Naive thymus-derived CD8-positive, alpha-beta T cell (primary cell): ENCODE measurements around the gene TNFRSF9. TPM values are rescaled to one million over a fixed set of nuclear protein-coding genes. Genes with fewer than 3 reads are reported as not detected.
"Not testable (repeated sequence)": the region's sequence is repeated elsewhere in the genome, so short reads cannot be mapped to it uniquely, and the experiment has no call there.

Source experiments
- ATAC-seq, 2 donors: fragments of 150-1000 bp; cut with Tn5 transposase in 1 of 2; sonication (Bioruptor Pico), chemical (Tn5 transposase) in 1 of 2; 1 replicate in 1 of 2; 2 replicates in 1 of 2; pipeline ENCODE4 v1.10.0; 2021; ENCODE audit warnings: mild to moderate bottlenecking in 2 of 2, moderate library complexity in 2 of 2
- POLR2A ChIA-PET: fragments of 350-600 bp; sonication (Branson Sonifier 250); formaldehyde crosslinking; loops from one replicate; lab custom pipeline; 2021; ENCODE audit warnings: antibody characterized with exemption; lab: Charles Lee
- DNase-seq, 10 donors: peaks; one replicate each; pipeline versions ENCODE4 v3.0.0 to v3.0.0-alpha.2; 2020 to 2022
- H3K27ac Mint-ChIP-seq, 10 donors: one replicate each; pipeline ENCODE4 v1.8.0; 2020 to 2022; ENCODE audit warnings: mild to moderate bottlenecking in 10 of 10, mixed read lengths in 10 of 10, moderate library complexity in 4 of 10, inconsistent platforms in 1 of 10
- H3K27me3 Mint-ChIP-seq, 5 donors: one replicate each; pipeline ENCODE4 v1.8.0; 2021 to 2022; ENCODE audit warnings: mixed read lengths in 5 of 5
- H3K36me3 Mint-ChIP-seq, 3 donors: one replicate each; pipeline ENCODE4 v1.8.0; 2020 to 2022; ENCODE audit warnings: mixed read lengths in 3 of 3, mild to moderate bottlenecking in 2 of 3, inconsistent platforms in 1 of 3
- H3K4me1 Mint-ChIP-seq, 4 donors: one replicate each; pipeline ENCODE4 v1.8.0; 2021 to 2022; ENCODE audit warnings: mixed read lengths in 4 of 4
- H3K4me3 Mint-ChIP-seq, 10 donors: one replicate each; pipeline ENCODE4 v1.8.0; 2020 to 2022; ENCODE audit warnings: mild to moderate bottlenecking in 10 of 10, mixed read lengths in 10 of 10, moderate library complexity in 6 of 10, inconsistent platforms in 1 of 10
- H3K9me3 Mint-ChIP-seq, 9 donors: one replicate each; pipeline ENCODE4 v1.8.0; 2020 to 2022; ENCODE audit warnings: mixed read lengths in 9 of 9, mild to moderate bottlenecking in 3 of 9, inconsistent platforms in 1 of 9, moderate library complexity in 1 of 9
- polyA plus RNA-seq, 3 donors: library from polyadenylated mRNA; unstranded; fragments of 300-500 nt; fragmentation: Illumina TruSeq; gene quantifications; one replicate each; pipeline ENCODE4 v1.2.3, GENCODE V29; 2021
- total RNA-seq, 8 experiments: library from RNA in 2 of 8; stranded (reverse) in 2 of 8; gene quantifications; one replicate each; pipeline ENCODE4 v1.2.3 and lab custom pipeline; 2021 to 2026

The TNFRSF9 gene
- total and polyA plus RNA-seq, 5 experiments from 2014 or later: 0.05 to 5.1 (median 0.24) TPM

DNA sequence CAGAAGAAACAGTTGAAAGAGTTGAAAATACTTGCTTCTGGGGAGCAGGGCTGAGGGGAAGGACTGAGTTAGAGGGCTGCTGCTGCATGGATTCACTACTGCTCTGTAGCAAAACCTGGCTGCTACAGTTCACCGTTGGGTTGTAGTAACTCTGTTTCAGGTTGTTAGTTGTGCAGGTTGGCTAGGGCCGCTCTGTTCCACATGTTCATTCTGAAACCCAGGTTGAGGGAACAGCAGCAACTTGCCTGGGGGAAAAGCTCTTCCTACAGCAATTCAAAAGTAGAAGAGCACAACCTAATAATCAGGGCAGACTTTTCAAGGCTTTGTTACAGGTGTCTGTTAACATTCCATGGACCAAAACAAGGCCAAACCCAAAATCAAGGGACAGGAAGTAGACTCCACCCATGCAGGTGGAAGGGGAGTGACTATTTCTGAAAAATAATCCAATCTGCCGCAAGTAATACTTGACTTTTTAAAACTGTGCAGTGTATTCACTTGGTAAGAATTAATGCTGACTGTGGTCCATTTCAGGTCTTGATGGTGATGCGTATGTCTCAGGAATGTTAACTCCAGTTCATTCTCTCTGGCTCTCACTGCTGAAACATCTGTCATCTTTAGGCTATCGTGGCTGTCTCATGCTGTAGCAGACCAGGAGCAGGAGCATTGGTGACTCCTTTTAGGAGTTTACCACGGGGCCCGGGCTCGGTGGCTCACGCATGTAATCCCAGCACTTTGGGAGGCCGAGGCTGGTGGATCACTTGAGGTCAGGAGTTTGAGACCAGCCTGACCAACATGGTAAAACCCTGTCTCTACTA, 15.8 kb upstream of the TNFRSF9 start:
- DNase-seq: no peak
- POLR2A ChIA-PET: interaction anchor here (0.6 to 0.7 kb wide), 2 partner anchors 861 to 1032 kb away, joined by 3 to 4 read pairs; partner anchors contain the start of gene RERE
- H3K27ac Mint-ChIP-seq: peak overlapping the region in 6 of 10 donors; percentile 8 to 93 (median 58)
- peaks cover 0 to 1% (median 0%) of the 10 kb centered on the region in 3 donors for H3K36me3 Mint-ChIP-seq
- H3K27me3 Mint-ChIP-seq: peaks cover 0 to under 1% (median 0%) of the 10 kb centered on the region in 5 donors
- H3K9me3 Mint-ChIP-seq: peaks cover 0 to 3% (median 0%) of the 10 kb centered on the region in 9 donors
- peak overlapping the region in 7 of 10 donors; percentile 6 to 44 (median 29) for H3K4me3 Mint-ChIP-seq
- peaks cover 13 to 48% (median 35%) of the 10 kb centered on the region in 4 donors for H3K4me1 Mint-ChIP-seq
- ATAC-seq: no peak

DNA sequence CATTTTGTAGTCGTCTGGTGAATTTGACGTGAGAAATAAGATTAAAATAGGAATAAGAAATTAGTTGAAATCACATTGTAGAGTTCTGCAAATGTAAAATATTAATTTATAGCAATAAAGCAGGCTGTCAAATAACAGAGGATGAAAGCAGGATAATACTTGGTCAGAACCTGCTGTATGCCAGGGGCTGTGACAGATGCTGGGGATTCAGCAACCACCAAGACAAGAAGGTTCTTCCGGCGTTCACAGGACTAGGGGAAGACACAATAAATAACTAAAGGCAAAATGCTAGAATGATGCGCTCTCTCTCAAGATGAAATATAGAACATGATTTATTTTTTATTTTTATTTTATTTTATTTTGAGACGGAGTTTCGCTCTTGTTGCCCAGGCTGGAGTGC, 14.0 kb upstream of the TNFRSF9 start:
- Mint-ChIP-seq H3K4me1 (peaks cover 9 to 39% (median 30%) of the 10 kb centered on the region in 4 donors), H3K4me3 (peak overlapping the region; percentile 85 to 95 (median 92)), H3K9me3 (peaks cover 0 to 6% (median 0%) of the 10 kb centered on the region in 9 donors), H3K36me3 (no peaks in the 10 kb centered on the region), H3K27ac (peak overlapping the region; percentile 91 to 97 (median 96)), H3K27me3 (no peaks in the 10 kb centered on the region)
- ATAC-seq (no peak), DNase-seq (no peak)
- POLR2A ChIA-PET: no interaction called here

DNA sequence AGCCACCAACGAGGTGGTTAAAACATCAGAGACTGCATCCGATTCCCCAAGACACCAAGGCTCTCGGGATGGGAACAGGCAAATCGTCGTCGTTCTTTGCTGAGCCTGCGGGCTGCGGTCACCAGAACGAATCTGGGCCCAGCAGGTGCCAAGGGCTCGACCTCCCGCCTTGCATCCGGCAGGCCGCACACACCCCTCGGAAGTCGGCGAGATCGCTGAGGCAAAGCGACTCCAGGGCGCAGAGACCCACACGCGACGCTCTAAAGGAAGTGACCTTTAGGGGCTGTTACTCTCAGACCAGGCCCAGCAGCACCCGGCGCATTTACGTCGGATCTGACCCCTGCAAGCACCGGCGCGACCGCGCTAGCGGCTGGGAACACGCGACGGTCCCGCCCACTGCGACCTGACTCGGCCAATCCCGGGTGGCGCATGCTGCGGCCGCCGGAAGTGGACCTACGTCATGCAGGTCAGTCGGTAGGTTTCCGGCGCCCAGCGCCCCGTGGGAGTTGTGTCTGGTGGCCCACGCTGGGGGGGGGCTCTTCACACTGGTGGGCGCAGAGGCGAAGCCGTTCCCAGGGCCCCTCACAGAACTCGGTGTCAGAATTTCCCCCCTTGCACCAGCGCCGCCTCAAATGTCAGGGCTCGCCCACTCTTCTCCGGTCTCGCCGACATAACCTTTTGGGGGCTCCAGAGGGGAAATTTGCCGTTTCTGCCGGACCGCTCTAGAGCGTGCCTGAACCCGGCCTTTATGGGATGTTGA, 13.4 kb upstream of the TNFRSF9 start:
- ATAC-seq: peak; percentile 73 to 85
- Mint-ChIP-seq H3K9me3 (peaks cover 0 to 6% (median 0%) of the 10 kb centered on the region in 9 donors), H3K4me1 (peaks cover 9 to 44% (median 32%) of the 10 kb centered on the region in 4 donors), H3K4me3 (peak overlapping the region; percentile 85 to 95 (median 92)), H3K27ac (peak overlapping the region; percentile 91 to 97 (median 96)), H3K27me3 (no peaks in the 10 kb centered on the region), H3K36me3 (no peaks in the 10 kb centered on the region)
- peak; percentile 35 to 84 (median 58) for DNase-seq
- POLR2A ChIA-PET: no interaction called here

DNA sequence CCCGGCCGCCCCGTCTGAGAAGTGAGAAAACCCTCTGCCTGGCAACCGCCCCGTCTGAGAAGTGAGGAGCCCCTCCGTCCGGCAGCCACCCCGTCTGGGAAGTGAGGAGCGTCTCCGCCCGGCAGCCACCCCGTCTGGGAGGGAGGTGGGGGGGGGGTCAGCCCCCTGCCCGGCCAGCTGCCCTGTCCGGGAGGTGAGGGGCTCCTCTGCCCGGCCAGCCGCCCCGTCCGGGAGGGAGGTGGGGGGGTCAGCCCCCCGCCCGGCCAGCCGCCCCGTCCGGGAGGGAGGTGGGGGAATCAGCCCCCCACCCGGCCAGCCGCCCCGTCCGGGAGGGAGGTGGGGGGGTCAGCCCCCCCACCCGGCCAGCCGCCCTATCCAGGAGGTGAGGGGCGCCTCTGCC, 12.2 kb upstream of the TNFRSF9 start:
- H3K36me3 Mint-ChIP-seq, POLR2A ChIA-PET, H3K4me3 Mint-ChIP-seq, H3K27ac Mint-ChIP-seq, H3K27me3 Mint-ChIP-seq, ATAC-seq, DNase-seq, H3K9me3 Mint-ChIP-seq: not testable (repeated sequence)
- peaks cover 9 to 48% (median 37%) of the 10 kb centered on the region in 4 donors for H3K4me1 Mint-ChIP-seq

DNA sequence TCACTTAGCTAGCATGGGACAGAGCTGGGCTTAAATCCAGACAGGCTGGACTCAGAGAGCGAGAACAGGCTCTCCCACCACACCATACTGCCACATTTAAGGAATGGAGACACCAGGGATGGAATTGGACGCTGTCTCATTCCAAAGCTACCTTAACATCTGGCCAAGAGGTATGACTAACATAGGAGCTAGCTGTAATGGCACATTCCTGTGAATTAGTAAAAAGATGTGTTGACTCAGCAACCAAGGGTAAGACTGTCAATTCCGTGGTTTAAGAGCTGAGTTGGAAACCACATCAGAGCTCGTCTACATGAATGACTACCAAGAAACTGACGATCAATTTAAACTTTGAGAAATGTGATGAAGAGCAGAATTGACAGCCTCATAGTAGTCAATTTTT, 8.3 kb upstream of the TNFRSF9 start:
- Mint-ChIP-seq H3K4me3 (no peak overlapping the region), H3K27me3 (no peaks in the 10 kb centered on the region), H3K4me1 (peaks cover 2 to 24% (median 18%) of the 10 kb centered on the region in 4 donors), H3K27ac (peak overlapping the region in 4 of 10 donors; percentile 4 to 83 (median 46)), H3K9me3 (peaks cover 0 to 6% (median 0%) of the 10 kb centered on the region in 9 donors), H3K36me3 (no peaks in the 10 kb centered on the region)
- peak; percentile 39 to 72 for ATAC-seq
- peak in 6 of 10 donors; percentile 4 to 57 (median 32) for DNase-seq
- POLR2A ChIA-PET: interaction anchor here (0.6 to 1.4 kb wide), 3 partner anchors 9 to 20 kb away, joined by 3 to 7 read pairs (median 4); partner anchors contain the start of gene PARK7

DNA sequence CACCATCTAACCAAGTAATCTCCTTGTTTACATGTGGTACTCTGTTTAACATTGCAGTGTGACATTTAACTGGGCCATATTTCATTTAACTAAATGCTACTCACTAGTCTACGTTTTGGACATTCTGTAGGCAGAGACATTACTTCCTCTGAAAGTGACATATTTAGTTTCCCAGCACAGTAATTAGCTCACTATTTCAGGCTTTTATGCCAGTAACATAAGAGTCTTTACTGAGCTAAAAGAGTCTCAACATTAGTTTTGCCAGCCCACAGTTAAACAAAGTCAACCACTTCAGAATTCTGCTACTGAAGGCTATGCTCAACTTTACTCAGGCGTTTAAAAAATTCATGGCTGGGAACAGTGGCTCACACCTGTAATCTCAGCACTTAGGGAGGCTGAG, 2.6 kb upstream of the TNFRSF9 start:
- Mint-ChIP-seq H3K27me3 (peaks cover 12 to 43% (median 21%) of the 10 kb centered on the region in 5 donors), H3K4me3 (peak overlapping the region; percentile 64 to 86 (median 76)), H3K4me1 (peaks cover 12 to 36% (median 30%) of the 10 kb centered on the region in 4 donors), H3K36me3 (no peaks in the 10 kb centered on the region), H3K9me3 (no peaks in the 10 kb centered on the region), H3K27ac (peak overlapping the region in 4 of 10 donors; percentile 19 to 46 (median 28))
- DNase-seq: no peak
- no peak for ATAC-seq
- POLR2A ChIA-PET: no interaction called here

DNA sequence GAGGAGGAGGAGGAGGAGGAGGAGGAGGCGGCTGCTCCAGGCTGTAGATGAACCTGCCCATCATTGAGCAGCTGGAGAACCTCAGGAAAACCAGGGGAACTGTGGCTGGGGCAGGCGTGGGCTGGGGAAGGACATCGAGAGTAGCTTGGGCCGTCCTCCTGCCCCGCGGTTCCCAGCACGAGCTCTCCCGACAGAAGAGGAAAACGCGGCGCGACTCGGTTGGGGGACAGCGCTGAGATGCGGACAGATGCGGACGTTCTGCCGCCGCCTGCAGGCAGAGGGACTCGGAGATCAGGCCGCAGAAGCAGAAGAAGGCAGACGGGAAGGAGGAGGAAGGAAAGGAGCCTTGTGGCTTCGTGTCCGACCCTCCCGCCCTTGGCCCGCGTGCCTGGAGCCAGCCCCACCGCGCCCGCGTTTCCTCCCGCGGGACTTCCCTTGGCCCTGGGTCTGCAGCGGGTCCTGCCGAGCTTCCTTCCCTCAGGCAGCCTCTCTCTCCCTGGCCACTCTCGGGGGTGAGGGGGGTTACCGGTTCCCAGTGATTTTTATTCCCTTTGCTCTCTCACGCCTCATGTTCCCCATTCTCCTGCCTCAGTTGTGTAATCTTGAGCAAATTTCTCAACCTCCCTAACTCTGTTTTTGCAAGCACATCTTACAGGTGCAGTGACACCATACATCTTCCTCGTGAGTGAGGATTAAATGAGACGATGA, 1.7 kb upstream of the TNFRSF9 start:
- DNase-seq (peak in 9 of 10 donors; percentile 4 to 67 (median 27)), ATAC-seq (peak; percentile 62 to 84)
- peaks cover 12 to 45% (median 22%) of the 10 kb centered on the region in 5 donors for H3K27me3 Mint-ChIP-seq
- no peaks in the 10 kb centered on the region for H3K36me3 Mint-ChIP-seq
- H3K27ac Mint-ChIP-seq: peak overlapping the region in 8 of 10 donors; percentile 37 to 86 (median 54)
- H3K9me3 Mint-ChIP-seq: no peaks in the 10 kb centered on the region
- peaks cover 12 to 36% (median 30%) of the 10 kb centered on the region in 4 donors for H3K4me1 Mint-ChIP-seq
- POLR2A ChIA-PET: interaction anchor here (0.5 kb wide), 1 partner anchor 665 kb away, joined by 4 read pairs; no protein-coding TSS in a partner anchor
- H3K4me3 Mint-ChIP-seq: peak overlapping the region; percentile 64 to 87 (median 82)

DNA sequence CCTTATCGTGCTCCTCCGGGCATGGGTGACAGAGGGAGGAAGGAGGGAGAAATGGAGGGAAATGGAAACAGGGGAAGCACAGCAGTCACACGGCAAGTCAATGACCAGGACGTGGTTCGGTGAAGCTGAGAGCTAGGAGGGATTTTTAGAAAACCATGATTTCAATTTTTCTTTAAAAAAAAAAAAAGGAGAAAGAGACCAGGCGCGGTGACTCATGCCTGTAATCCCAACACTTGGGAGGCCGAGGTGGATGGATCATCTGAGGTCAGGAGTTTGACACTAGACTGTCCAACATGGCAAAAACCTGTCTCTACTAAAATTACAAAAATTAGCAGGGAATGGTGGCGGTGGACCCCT, 776 bp upstream of the TNFRSF9 start:
- Mint-ChIP-seq H3K4me3 (peak overlapping the region; percentile 64 to 87 (median 82)), H3K4me1 (peaks cover 12 to 36% (median 30%) of the 10 kb centered on the region in 4 donors), H3K36me3 (no peaks in the 10 kb centered on the region), H3K27ac (peak overlapping the region in 4 of 10 donors; percentile 55 to 86 (median 67)), H3K27me3 (peaks cover 12 to 45% (median 22%) of the 10 kb centered on the region in 5 donors), H3K9me3 (no peaks in the 10 kb centered on the region)
- POLR2A ChIA-PET: no interaction called here
- ATAC-seq (no peak), DNase-seq (no peak)

DNA sequence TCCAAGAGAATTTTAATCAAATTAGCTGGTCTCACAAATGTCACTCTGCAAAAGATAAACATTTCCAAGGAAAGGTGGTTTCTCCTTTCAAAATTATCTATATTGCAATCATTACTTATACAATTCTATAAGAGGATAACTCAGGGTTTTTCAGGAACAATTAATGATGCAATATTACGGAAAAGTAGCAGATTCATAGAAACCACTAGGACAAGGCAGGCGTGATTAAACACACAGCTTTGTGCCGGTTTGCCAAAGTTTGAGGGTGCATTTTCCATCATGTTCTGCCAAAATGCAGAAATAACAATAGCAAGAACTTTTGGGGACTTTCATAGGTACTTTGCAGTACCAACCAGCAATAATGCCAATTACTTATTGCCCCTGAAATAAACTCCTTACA, 605 bp downstream of the TNFRSF9 start:
- peaks cover 12 to 45% (median 22%) of the 10 kb centered on the region in 5 donors for H3K27me3 Mint-ChIP-seq
- DNase-seq (no peak), ATAC-seq (no peak)
- H3K36me3 Mint-ChIP-seq: no peaks in the 10 kb centered on the region
- no peaks in the 10 kb centered on the region for H3K9me3 Mint-ChIP-seq
- peak overlapping the region in 1 of 10 donors; percentile 77 for H3K4me3 Mint-ChIP-seq
- POLR2A ChIA-PET: interaction anchor here (1.0 kb wide), 1 partner anchor 9 kb away, joined by 4 read pairs; no protein-coding TSS in a partner anchor
- peaks cover 12 to 37% (median 30%) of the 10 kb centered on the region in 4 donors for H3K4me1 Mint-ChIP-seq
- H3K27ac Mint-ChIP-seq: peak overlapping the region in 1 of 10 donors; percentile 68

DNA sequence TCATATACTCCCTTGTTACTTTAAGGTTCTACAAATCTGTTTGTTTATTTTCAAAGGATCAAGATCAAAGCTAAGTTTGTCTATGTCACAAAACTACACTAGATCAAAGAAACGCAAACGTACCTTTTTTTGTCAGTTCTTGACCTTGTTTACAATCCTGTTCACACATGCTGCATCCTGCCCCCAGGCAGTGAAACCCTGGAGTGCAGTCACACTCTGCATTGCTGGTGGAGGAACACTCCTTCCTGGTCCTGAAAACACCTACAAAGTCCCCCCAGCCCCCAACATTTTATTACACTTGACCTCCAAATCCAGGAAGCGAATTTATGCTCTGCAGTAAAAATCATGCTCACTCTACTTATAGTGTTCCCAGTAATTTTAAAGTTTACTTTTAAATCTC, 2.6 kb downstream of the TNFRSF9 start:
- POLR2A ChIA-PET: no interaction called here
- Mint-ChIP-seq H3K9me3 (no peaks in the 10 kb centered on the region), H3K27me3 (peaks cover 12 to 45% (median 22%) of the 10 kb centered on the region in 5 donors), H3K27ac (peak overlapping the region in 1 of 10 donors; percentile 53), H3K4me3 (peak overlapping the region in 1 of 10 donors; percentile 19), H3K4me1 (peaks cover 12 to 35% (median 28%) of the 10 kb centered on the region in 4 donors), H3K36me3 (no peaks in the 10 kb centered on the region)
- ATAC-seq (no peak), DNase-seq (no peak)

DNA sequence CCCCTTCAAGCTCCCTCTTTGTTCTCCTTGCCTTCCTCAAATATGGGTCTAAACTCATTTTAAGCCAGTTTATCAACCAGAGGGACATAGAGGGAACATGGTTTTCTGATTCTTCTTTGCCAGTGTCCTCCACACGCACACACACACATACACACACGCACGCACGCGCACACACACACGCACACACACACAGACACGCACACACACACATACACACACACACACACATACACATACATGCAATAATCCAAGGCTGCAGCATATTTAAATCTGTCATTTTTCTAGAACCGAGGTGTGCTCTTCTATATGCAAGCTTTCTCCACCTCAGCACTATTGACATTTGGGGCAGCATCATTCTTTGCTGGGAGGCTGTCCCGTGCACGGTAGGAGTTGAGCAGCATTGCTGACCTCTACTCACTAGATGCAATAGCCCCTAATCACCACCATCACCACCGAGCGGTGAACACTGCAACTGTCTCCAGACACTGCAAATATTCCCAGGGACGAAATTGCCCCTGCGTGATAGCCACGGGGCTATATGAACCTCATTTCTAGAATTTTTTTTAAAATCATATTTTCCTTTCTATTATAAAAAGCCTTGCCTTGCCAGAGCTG, 8.0 kb downstream of the TNFRSF9 start:
- H3K27ac Mint-ChIP-seq: no peak overlapping the region

More for the DNA sequence above, 8.0 kb downstream of the TNFRSF9 start:
- POLR2A ChIA-PET: no interaction called here
- H3K9me3 Mint-ChIP-seq: no peaks in the 10 kb centered on the region
- H3K4me1 Mint-ChIP-seq: peaks cover 12 to 34% (median 20%) of the 10 kb centered on the region in 4 donors
- H3K36me3 Mint-ChIP-seq: no peaks in the 10 kb centered on the region
- DNase-seq (no peak), ATAC-seq (no peak)
- H3K27me3 Mint-ChIP-seq: peaks cover 0 to 3% (median 0%) of the 10 kb centered on the region in 5 donors
- H3K4me3 Mint-ChIP-seq: peak overlapping the region in 1 of 10 donors; percentile 12
